22Rv1 (cell line): ENCODE data around the gene SGK1.

Source experiments
- CTCF ChIP-seq: fragments of 450-650 bp; IDR thresholded peaks from 2 replicates; pipeline ENCODE4 v1.5.1; 2017; ENCODE audit warnings: mild to moderate bottlenecking
- ZFX ChIP-seq: fragments of 450-650 bp; IDR thresholded peaks from 2 replicates; pipeline ENCODE4 v1.6.1; 2017; ENCODE audit warnings: antibody characterized with exemption, borderline replicate concordance

GRCh38 chr6:134321246-134321645, 3.3 kb upstream of the SGK1 start:
- TF ChIP-seq CTCF (no peak), ZFX (no peak)
